HG02588 (cell line): ENCODE results near the gene LRRC8D.

Source experiments
- ATAC-seq: cut with Tn5 transposase; IDR thresholded peaks from one replicate; pipeline ENCODE4 v1.9.1; 2021; ENCODE audit warnings: mild to moderate bottlenecking, moderate library complexity; ENCODE audit not compliant: unreplicated experiment

LRRC8D gene

DNA sequence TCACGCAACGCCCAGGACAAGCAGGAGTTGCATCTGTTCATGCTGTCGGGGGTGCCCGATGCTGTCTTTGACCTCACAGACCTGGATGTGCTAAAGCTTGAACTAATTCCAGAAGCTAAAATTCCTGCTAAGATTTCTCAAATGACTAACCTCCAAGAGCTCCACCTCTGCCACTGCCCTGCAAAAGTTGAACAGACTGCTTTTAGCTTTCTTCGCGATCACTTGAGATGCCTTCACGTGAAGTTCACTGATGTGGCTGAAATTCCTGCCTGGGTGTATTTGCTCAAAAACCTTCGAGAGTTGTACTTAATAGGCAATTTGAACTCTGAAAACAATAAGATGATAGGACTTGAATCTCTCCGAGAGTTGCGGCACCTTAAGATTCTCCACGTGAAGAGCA lies 113.6 kb downstream of the LRRC8D start:
- ATAC-seq, result no peak

DNA sequence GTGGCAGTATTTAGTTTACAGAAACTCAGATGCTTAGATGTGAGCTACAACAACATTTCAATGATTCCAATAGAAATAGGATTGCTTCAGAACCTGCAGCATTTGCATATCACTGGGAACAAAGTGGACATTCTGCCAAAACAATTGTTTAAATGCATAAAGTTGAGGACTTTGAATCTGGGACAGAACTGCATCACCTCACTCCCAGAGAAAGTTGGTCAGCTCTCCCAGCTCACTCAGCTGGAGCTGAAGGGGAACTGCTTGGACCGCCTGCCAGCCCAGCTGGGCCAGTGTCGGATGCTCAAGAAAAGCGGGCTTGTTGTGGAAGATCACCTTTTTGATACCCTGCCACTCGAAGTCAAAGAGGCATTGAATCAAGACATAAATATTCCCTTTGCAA lies 114.4 kb downstream of the LRRC8D start:
- ATAC-seq, result no peak

DNA sequence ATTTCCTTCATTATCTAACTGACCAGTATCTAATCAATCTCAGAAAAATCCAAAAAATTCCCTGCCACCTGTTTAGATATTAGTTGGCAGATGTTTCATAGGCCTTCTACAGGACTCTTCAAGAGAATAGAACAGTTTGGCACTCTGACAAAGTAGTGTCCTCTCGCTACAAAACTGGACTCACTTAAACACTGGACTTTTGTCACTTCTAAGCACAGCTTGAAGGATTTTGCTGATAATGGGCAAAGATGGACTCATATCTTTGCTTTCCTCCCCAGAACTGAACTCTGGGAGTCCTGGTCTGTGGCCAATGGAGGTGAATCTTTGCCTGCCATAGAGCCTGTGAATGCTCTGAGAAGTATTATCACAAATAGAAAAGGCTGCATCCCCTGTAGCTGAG lies 115.9 kb downstream of the LRRC8D start:
- ATAC-seq, result no peak

DNA sequence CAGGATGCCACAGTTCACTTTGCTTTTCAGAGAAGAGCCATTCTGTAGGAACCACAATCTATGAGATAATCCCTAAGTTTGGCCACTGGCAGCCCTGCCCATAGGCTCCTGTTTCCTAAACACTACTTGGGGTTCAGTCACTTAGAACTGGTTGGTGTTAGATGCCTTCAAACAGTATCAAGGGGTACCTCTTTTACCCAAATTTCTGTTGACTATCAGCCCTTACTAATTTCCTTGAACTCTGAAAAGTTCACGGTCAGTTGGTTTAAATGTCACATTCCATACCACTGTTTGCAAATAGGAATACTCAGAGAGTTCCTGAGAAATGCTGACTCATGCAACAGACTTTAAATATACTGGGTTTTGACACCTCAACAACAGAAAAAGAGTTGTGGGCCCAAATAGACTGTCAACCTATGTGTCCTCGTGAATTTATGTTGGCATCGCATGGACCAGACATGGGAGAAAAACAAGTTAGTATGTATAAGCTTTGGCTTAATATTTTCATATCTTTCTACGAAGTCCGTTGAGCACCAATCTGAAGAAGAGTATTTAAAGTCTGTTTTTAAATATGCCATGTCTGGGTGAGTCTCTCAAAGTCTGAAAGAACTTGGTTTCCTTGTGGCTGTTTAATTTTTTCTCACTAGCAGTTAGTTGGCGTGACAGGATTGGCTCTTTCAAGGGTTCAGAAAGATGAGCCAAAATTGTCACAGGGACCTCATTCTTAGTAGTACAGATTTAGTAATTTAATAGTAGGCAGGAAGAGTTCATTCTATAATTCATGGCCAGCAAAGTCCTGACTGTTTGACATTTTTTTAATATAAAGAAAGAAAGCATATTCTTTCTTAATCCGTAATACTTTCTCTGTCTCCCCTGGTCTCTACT lies 117.6 kb downstream of the LRRC8D start:
- ATAC-seq, result no peak

DNA sequence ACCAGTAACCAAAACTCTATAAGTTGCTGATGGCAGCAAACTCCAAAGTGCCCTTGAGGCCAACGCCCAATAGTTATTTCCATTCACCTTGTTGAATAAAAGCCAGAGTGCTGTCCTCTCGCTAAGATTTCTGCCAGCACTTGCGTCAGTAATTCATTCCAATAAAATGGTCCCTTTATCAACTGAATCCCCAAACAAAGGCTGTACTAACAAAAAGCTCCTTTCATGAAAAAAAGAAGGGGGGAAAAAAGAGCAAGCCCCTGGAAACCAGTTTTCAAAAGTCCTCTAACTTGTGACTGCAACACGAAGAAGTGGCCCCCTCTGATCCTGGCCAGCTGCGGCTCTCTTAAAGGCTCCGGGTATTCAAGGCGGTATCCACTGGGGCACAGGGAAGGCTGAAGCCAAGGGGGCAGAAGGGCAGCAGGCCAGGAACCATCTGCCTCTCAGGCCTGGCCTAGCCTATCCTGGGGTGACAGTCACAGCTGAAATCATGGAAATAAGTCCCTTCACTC lies 118.3 kb downstream of the LRRC8D start:
- no peak for ATAC-seq

DNA sequence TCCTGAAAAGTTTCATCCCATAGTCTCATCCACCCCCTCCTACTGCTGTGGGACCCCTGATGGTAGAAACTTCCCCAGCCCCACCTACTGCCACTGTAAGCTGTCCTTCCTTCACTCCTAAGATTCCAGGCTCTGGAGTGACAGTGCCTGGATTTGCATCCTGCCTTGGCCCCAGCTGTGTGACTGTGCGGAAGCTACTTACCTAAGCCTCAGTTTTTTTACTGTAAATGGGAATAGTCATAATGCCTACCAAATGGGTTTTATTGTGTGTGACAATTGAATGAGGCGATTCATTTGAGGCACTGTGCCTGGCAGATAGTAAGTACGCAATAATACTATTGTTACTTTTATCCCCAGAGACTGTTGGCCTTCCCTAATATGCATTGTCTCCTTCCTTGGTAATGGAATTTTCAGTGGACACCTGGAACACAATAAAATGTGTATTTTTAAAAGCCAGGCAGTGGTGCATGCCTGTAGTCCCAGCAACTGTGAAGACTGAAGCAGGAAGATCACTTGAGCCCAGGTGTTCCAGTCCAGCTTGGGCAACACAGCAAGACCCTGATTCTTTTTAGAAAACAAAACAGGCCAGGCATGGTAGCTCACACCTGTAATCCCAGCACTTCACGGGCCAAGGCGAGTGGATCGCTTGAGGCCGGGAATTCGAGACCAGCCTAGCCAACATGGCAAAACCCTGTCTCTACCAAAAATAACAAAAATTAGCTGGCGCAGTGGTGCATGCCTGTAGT lies 119.0 kb downstream of the LRRC8D start:
- ATAC-seq, result no peak

DNA sequence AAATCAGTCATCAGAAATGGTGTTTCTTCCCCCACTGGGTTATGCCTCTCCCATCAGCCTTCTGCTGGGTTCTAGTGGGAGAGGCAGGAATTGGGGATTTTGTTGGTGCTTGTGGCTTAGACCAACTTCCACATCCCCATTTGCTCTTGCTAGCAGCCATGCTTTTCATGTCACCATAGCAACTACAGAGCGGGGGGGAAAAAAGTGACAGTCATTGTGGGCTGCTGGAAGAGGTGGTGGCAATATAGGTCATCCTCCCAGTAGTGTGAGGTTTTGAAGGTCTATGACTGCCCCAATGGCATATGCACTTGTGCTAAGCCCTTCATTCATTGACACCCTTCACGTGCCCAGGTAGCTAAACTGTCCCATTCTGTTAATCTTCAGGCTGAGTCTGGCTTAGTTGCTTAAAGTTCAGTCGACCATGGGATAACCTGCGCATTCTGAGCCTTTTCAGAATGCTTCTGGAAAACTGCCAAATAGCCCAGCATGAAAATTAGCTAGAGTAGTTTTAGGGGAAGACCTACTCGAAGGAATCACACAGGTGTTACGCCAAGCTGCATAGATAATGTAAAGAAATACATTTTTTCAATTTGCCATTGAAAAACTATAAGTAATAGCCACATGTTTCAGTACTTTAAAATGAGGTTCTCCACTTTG lies 120.4 kb downstream of the LRRC8D start:
- peak; percentile 40 for ATAC-seq

DNA sequence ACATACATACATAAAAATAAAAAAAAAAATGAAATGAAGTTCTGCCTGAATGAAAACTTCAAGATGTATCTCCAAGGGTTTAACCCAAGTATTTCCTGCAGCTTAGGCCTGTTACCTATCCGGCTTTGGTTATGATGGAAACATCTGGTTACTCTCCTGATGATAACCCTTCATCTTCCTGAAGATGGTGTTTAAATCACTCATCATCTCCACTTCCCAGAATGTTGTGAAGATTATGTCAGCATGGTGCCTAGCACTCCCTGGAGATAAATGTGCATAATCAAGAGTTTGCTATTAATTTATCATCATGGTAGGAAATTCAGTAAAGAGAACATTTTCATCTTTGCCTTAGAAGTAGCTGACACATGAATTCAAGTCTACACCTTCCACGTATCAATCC lies 121.2 kb downstream of the LRRC8D start:
- no peak for ATAC-seq

DNA sequence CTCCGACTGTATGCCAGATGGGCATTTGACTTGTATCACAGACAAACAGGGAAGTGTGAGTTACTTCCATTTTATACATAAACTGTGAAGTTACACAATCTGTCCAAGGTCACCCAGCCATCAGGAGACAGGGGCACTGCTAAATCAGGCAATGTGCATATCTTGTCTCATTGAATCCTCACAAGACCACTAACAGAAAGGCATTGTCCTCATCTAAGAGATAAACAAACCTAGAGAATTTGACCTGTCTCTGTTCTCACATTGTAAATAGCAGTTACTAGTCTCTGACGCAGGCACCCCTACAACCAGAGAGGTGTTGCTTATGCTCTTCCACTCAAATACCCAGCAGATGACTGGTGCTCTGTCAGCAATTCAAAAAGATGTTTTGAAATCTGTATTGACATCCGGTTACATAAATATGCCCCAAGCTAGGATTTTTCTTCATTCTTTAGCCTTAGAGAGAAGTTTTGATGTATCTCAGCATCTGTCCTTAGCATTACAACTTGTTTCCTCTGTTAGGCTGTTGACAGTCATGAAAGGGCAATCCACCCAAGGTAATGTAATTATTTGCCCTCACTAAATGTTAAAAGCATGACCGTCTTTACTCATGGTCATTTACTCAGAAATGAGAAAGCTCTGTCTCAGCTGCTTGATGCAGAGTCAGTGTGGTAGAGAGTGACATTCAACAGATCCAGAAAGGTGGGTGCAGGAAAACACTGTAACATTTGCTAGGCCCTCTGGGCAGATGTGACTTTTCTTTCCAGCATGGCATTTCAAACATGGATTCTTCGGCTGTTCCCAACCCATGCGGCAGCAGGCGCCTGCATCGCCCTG lies 122.2 kb downstream of the LRRC8D start:
- ATAC-seq, result no peak

DNA sequence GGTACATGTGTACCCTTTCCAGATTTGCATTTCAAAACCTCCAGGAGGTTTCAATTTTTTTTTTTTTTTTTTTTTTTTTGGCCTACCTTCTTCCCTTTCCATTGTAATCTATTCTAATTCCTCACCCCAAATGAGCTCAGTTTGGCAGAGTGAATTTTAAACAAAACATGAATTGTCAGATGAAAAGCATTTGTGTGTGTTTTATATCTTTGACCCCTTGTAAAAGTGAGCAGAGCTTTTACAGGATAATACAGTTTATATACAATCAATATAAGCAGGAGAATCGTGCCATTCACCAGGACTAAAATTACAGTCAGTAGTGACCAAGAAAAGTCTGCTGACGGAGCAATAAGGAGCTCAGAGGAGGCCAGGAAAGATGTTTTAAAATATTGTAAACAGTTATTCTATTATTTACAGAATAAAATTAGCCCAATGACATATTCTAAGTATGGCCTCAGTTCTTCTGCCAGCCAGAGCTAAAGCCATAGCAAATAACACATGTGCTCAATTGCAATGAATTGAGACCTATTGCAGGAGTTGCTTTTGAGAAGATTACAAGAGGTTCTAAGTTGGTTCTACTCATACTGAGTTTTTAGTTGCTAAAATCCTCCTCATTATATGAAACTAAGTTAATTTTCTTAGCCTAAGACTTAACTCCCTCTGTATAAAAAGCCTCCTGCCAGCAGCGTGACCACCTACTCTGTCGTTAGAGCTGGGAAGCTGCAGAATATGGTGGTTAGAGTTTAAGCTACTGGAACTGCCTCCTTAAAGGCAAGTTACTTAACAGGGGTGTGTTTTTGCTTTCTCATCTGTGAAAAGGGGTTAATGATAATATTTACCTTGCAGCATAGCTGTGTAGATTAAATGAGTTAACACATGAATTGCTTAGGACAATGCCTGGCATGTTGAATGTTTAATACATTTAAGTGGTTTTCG lies 123.3 kb downstream of the LRRC8D start:
- no peak for ATAC-seq

DNA sequence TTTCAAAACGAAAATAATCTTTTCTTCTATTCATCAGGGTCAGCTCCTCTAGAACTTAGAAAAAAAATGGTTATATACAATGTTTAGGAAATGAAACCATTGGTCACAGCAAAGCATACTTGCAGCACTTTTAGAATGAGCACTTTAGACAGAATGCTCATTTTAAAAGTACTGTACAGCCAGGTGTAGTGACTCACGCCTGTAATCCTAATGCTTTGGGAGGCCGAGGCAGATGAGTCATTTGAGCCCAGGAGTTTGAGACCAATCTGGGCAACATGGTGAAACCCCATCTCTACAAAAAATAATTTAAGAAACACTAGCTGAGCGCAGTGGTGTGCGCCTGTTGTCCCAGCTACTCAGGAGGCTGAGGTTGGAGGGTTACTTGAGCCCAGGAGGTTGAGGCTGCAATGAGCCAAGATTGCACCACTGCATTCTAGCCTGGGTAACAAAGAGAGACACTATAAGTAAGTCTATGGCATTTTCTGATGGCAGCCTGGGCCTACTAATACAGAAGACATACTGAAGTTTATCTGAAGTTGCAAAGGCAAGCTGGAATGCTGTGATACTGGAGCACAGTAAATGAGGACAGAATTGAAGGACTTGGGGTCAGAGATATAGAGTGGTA lies 125.1 kb downstream of the LRRC8D start:
- ATAC-seq, result peak; percentile 89

DNA sequence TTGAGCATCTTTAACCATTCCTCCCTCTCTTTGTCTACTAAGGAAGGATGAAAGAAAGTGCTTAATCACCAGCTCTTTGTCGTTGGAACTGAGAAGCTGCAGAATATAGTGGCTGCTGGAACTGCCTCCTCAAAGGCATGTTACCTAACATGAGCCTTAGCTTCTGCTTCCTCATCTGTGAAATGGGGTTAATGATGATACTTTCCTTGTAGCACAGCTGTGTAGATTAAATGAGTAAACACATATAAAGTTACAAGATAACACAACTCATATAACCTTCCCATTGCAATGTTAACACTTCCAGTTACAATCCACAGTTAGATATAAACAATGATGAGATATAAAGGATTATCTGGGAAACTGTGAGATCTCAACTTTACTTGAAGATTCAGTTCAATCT lies 125.7 kb downstream of the LRRC8D start:
- ATAC-seq, result no peak

DNA sequence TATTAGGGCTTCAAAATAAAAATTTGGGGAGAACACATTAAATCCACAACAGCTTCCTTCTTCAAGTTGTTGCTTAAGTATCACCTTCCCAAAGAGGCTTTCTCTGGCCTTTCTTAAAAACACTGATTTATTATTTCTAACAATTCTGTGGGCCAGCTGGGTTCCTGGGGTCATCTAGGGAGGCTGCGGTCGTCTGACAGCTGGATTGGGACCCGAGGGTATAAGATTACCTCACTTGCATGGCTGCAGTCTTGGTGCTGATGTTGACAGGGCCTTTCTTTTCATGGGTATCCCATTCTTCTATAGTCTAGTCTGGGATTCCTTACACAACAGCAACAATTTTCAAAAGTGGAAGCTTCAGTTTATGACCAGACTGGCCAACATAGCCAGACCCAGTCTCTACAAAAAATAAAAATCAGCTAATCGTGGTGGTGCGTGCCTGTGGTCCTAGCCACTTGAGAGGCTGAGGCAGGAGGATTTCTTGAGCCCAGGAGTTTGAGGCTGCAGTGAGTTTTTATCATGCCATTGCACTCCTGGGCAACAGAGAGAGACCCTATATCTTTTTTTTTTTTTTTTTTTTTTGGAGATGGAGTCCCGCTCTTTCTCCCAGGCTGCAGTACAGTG lies 128.0 kb downstream of the LRRC8D start:
- no peak for ATAC-seq

DNA sequence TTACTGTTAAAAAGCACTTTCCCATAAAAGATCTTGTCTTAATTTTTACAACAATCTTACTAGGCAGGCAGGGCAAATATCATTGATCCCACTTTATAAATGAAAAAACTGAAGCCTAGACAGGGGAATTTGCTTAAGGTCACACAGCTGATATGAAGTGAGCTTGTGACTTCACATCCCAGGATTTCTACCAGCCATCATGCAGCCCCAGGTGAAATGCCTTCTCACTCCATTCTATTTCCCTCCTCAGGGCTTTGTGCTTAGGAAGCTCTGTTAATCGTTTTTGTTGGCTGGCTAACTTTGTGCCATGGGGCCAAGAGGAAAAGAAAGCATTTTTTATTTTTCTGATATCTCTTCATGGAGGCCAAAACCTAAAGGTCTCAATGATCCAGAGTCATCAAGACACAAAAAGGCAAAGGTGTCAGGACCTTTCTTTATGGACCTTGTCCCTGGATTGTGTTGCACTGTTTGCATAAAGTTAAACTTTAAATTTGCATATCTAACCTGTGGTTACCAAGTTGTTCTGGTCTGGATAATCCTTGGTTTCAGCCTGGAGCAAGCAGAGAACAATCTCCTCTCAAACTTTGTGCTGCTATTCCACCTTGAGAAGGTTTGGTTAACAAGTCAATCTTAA lies 129.3 kb downstream of the LRRC8D start:
- no peak for ATAC-seq

DNA sequence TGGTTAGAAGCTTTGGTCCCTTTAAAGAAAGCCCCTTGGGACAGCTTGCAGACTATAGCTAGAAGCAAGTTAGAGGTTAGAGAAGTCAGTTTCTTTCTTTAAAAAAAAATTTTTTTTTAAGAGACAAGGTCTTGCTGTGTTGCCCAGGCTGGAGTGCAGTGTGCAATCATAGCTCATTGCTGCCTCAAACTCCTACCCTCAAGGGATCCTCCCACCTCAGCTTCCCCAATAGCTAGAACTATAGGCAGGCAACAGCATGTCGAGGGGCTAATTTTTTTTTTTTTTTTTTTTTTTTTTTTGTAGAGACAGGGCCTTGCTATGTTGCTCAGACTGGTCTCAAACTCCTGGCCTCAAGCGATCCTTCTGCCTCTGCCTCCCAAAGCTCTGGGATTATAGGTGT lies 129.9 kb downstream of the LRRC8D start:
- ATAC-seq, result no peak

DNA sequence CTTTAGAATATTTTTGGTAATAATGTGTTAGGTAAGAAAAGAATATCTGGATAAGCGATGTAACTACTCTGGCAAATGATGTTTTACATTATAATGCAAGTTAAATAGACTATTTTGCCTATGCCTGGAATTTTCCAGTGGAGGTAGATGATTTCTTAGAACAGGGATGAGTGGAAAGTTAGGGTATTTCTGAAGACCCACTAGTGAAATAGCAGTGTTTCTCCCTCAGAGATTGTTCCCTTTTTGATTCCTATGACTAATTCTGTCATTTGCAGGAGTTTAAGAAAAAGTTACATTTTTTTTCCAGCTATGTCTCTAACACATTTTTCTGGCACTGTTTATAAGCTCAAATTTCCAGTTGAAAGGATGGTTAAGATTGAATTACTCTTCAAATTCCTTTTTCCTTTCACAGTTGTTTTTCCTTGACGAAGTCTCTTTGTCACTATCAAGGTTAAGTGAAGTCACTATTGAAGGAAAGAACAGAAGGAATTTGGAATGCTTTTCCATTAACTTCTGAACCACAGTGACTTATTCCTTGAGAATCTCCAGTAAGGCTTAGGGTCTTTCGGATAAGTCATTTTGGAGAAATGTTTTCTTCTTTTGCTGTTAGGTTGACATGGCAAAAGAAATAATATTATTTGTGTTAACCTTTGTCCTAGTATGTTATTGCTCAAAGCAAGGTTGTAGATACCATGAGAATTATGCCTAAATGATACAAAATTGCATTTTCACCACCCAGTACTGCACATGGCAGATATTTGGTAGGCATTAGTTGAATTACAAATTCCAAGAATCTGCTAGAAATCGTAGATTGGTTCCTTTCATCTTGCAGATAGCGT lies 131.2 kb downstream of the LRRC8D start:
- no peak for ATAC-seq

DNA sequence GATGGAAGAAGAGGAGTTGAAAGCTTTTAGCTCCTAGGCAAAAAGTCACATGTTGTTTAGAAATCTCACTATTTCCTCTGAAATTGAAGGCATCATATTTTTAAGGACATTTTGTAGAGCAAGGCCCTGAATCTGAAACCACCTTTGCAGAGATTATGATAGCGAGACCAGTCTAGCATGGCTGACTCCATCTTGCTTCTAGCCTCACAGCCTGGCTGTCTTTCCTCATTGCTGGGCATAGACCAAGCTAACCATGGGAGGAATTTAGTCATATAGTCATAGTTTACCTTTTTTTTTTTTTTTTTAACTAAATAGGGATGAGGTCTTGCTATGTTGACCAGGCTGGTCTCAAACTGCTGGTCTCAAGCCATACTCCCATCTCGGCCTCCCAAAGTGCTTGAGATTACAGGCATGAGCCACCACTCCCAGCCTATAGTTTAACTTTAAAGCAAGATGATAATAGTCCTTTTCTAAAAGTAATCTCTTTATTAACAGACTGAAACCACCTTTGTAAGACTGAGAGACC lies 131.8 kb downstream of the LRRC8D start:
- ATAC-seq, result no peak
